Measurements from ENCODE around the gene ARSG.

- TF ChIP-seq CTCF (conservative IDR thresholded peaks at IDR 0.05; ENCODE audit: low read length) (peak; percentile 58), EZH2phosphoT487 (IDR thresholded peaks at IDR 0.05; ENCODE audit: borderline replicate concordance, low read depth, low read length) (no peak)
Observed at GRCh38 chr17:68327823-68328557, 36.7 kb downstream of the ARSG start.
